Neural progenitor cell (in vitro differentiated cells): ENCODE measurements around the gene COG3.

Experiments used
- CTCF ChIP-seq: fragments of 200-600 bp; sonication (generic); IDR thresholded peaks from 2 replicates; pipeline ENCODE4 v1.5.1; 2017; ENCODE audit warnings: antibody characterized with exemption, mild to moderate bottlenecking
- EZH2 ChIP-seq: fragments of 200-600 bp; sonication (generic); IDR thresholded peaks from 2 replicates; pipeline ENCODE4 v1.6.1; 2017; ENCODE audit warnings: antibody characterized with exemption, mild to moderate bottlenecking, moderate library complexity
- EZH2phosphoT487 ChIP-seq: fragments of 200-600 bp; sonication (generic); IDR thresholded peaks from 2 replicates; pipeline ENCODE4 v1.6.1; 2017; ENCODE audit warnings: antibody characterized with exemption

- no peak for TF ChIP-seq EZH2phosphoT487
- no peak for TF ChIP-seq EZH2
- TF ChIP-seq CTCF: no peak
Measured at GRCh38 chr13:45545686-45546409, 81.1 kb downstream of the COG3 start.
